WI38 (cell line): ENCODE measurements around the gene MTA3.

ENCODE experiments used
- H3K4me3 ChIP-seq: 2 replicates; pipeline ENCODE4 v1.5.1; 2011; ENCODE audit warnings: low read depth, mild to moderate bottlenecking, control low read depth, low read length
- CTCF ChIP-seq: IDR thresholded peaks from 2 replicates; pipeline ENCODE4 v1.5.1; 2012; ENCODE audit warnings: low read depth, mild to moderate bottlenecking, control low read depth, low read length

Gene MTA3

GRCh38 chr2:42756966-42757513 lies 188.6 kb downstream of the MTA3 start:
- H3K4me3 ChIP-seq: no peak overlapping the region
- TF ChIP-seq CTCF: no peak

- no peak for TF ChIP-seq CTCF
- H3K4me3 ChIP-seq: no peak overlapping the region
Measured at GRCh38 chr2:42757981-42758740, 189.7 kb downstream of the MTA3 start.

GRCh38 chr2:42758751-42759150 lies 190.3 kb downstream of the MTA3 start:
- no peak for TF ChIP-seq CTCF
- H3K4me3 ChIP-seq: no peak overlapping the region

- H3K4me3 ChIP-seq: no peak overlapping the region
- no peak for TF ChIP-seq CTCF
Measured at GRCh38 chr2:42761554-42761953, 193.1 kb downstream of the MTA3 start.

- no peak overlapping the region for H3K4me3 ChIP-seq
- no peak for TF ChIP-seq CTCF
Measured at GRCh38 chr2:42762155-42762554, 193.7 kb downstream of the MTA3 start.

GRCh38 chr2:42762823-42763804 lies 194.7 kb downstream of the MTA3 start:
- no peak for TF ChIP-seq CTCF
- H3K4me3 ChIP-seq: no peak overlapping the region
